OCI-LY3 (cell line): ENCODE measurements around the gene HYAL1.

Experiments used
- H2AFZ ChIP-seq: fragments of 200-600, 300-600 bp; shearing (Covaris generic); 2 replicates; pipeline ENCODE4 v1.6.0; 2014; ENCODE audit warnings: antibody characterized with exemption, low read depth, low read length
- H3K27ac ChIP-seq: fragments of 200-600, 300-600 bp; sonication (generic); 2 replicates; pipeline ENCODE4 v1.5.1; 2014; ENCODE audit warnings: mild to moderate bottlenecking, low read length, moderate library complexity, mixed read lengths
- H3K27me3 ChIP-seq: fragments of 200-600, 300-600 bp; sonication (generic); 2 replicates; pipeline ENCODE4 v1.6.1; 2014; ENCODE audit warnings: low read depth, low read length, mixed read lengths
- H3K36me3 ChIP-seq: fragments of 200-600, 300-600 bp; sonication (generic); replicated peaks from 2 replicates; pipeline ENCODE3; 2014; ENCODE audit warnings: low read depth, low read length, mixed read lengths
- H3K4me1 ChIP-seq: fragments of 300-600, 200-600 bp; sonication (generic); 2 replicates; pipeline ENCODE4 v1.6.1; 2014; ENCODE audit warnings: low read length, mixed read lengths
- H3K4me2 ChIP-seq: fragments of 200-600, 300-600 bp; sonication (generic); 2 replicates; pipeline ENCODE4 v1.6.1; 2014; ENCODE audit warnings: low read length, mixed read lengths
- H3K4me3 ChIP-seq: fragments of 300-600, 200-600 bp; sonication (generic); 2 replicates; pipeline ENCODE4 v1.5.1; 2014; ENCODE audit warnings: antibody characterized with exemption, mild to moderate bottlenecking, low read length, moderate library complexity
- H3K79me2 ChIP-seq: fragments of 300-600, 200-600 bp; shearing (Covaris generic); 2 replicates; pipeline ENCODE4 v1.6.1; 2014; ENCODE audit warnings: mild to moderate bottlenecking, low read length, mixed read lengths
- H3K9ac ChIP-seq: fragments of 300-600, 200-600 bp; shearing (Covaris generic); 2 replicates; pipeline ENCODE4 v1.6.0; 2014; ENCODE audit warnings: mild to moderate bottlenecking, low read length, moderate library complexity
- H3K9me3 ChIP-seq: fragments of 200-600, 300-600 bp; shearing (Covaris generic); 2 replicates; pipeline ENCODE4 v1.6.1; 2014; ENCODE audit warnings: low read length, mixed read lengths; ENCODE audit not compliant: insufficient read depth
- H4K20me1 ChIP-seq: fragments of 200-600, 300-600 bp; sonication (generic); 2 replicates; pipeline ENCODE4 v1.6.1; 2016; ENCODE audit warnings: low read length, mixed read lengths; ENCODE audit not compliant: insufficient read depth
- EZH2phosphoT487 ChIP-seq: fragments of 200-600 bp; shearing (Covaris generic); IDR thresholded peaks from 2 replicates; pipeline ENCODE4 v1.6.1; 2018; ENCODE audit warnings: antibody characterized with exemption, mixed run types, low read depth
- TF ChIP-seq, protein P1 (sequence below): fragments of 200-600, 300-600 bp; sonication (generic); IDR thresholded peaks from 2 replicates; pipeline ENCODE4 v1.5.1; 2014; ENCODE audit warnings: antibody characterized with exemption, low read length, low read depth

HYAL1 gene

DNA sequence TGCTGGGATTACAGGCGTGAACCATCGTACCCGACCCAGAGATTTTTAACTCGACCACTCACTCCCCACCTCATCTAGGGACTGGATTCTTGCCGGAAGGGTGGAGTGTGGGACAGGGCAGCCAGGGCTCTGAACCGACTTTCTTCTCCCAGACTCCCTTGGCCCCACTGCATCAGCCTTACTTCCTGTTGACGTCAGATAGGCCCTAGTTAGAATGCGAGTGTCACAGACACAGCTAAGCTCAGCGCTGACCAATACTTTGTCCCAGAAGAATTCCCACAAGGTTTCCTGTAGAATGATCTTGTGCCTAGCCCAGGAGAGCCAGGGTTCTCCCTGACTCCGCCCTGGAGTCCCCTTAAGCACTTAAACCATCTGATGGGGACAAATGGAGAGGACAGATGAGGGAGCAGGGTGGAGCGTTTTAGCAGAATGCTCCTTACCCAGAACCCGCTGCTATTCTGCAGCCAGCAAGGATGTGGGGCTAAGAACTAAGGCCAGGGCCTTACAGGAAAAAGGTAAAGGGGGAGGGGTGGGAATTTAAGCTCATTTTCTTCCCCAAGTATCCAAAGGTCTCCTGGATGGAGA lies 30.5 kb upstream of the HYAL1 start:
- Histone ChIP-seq H3K4me3 (no peak overlapping the region), H3K4me1 (peaks cover 18% of the 10 kb centered on the region), H3K4me2 (no peak overlapping the region), H4K20me1 (peaks cover 15% of the 10 kb centered on the region), H3K79me2 (peaks cover 71% of the 10 kb centered on the region), H2AFZ (no peak overlapping the region), H3K27me3 (no peaks in the 10 kb centered on the region), H3K9ac (no peak overlapping the region), H3K9me3 (no peaks in the 10 kb centered on the region), H3K36me3 (peaks cover 53% of the 10 kb centered on the region), H3K27ac (no peak overlapping the region)
- TF ChIP-seq, protein P1, sequence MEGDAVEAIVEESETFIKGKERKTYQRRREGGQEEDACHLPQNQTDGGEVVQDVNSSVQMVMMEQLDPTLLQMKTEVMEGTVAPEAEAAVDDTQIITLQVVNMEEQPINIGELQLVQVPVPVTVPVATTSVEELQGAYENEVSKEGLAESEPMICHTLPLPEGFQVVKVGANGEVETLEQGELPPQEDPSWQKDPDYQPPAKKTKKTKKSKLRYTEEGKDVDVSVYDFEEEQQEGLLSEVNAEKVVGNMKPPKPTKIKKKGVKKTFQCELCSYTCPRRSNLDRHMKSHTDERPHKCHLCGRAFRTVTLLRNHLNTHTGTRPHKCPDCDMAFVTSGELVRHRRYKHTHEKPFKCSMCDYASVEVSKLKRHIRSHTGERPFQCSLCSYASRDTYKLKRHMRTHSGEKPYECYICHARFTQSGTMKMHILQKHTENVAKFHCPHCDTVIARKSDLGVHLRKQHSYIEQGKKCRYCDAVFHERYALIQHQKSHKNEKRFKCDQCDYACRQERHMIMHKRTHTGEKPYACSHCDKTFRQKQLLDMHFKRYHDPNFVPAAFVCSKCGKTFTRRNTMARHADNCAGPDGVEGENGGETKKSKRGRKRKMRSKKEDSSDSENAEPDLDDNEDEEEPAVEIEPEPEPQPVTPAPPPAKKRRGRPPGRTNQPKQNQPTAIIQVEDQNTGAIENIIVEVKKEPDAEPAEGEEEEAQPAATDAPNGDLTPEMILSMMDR = no peak
- no peak for TF ChIP-seq EZH2phosphoT487

GRCh38 chr3:50331364-50331907 lies 28.1 kb upstream of the HYAL1 start:
- Histone ChIP-seq H4K20me1 (peaks cover 15% of the 10 kb centered on the region), H3K4me1 (peaks cover 25% of the 10 kb centered on the region), H3K27ac (no peak overlapping the region), H3K27me3 (no peaks in the 10 kb centered on the region), H3K4me3 (no peak overlapping the region), H2AFZ (no peak overlapping the region), H3K4me2 (no peak overlapping the region), H3K9ac (no peak overlapping the region), H3K36me3 (peaks cover 51% of the 10 kb centered on the region), H3K79me2 (peaks cover 68% of the 10 kb centered on the region), H3K9me3 (no peaks in the 10 kb centered on the region)
- no peak for TF ChIP-seq EZH2phosphoT487
- TF ChIP-seq, protein P1 = no peak

DNA sequence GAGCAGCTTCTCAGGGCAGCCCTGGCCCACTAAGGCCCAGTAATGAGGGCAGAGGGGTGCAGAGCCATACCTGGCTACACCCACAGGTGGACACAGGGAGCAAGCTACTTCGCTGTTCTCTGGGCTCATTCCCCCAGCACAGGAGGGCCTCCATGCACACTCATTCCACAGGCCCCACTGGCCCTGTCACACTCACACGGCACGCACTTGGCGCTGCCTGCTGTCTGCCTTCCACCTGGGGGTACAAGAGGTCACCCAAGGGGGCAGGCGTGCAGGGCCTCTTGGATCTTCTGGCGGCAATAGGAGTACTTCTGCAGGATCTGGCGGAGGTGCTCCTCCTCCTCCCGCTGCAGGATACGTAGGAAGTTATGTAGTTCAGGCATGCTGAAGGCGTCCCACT lies 27.0 kb upstream of the HYAL1 start:
- peaks cover 45% of the 10 kb centered on the region for H3K36me3 ChIP-seq

DNA sequence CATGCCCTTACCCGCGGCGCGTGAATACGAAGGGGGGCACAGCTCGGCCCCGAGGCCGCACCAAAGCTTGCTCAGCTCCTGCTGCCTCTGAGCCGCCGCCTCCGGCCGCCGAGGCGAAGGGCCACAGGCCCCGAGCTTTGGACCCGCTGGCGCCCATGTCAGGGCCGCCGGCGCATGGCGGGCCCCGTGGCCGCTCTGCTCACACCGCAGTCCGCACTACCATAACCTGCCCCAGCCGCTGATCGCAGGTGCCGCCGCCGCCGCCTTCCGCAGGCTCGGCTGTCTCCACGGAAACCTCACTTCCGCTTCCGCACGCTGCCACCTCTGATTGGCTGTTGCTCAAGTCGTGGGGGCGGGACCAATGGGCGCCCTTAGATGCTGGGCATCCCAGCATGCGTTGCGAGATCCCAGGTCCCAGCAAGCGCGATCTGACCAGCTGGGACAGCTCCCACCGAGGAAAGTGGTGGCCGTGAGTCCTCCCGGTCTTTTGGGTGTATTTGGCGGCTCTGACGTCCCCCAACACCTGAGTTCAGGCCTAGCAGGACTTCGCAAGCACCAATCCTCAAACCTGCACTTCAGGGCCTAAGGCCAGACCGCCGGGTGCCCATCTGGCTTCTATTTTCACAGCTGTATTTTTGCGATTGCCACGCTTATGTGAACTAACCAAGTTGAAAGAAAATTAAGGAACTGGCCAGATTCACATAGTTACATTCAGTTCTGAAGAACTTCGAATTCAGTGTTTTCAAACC lies 24.7 kb upstream of the HYAL1 start, which contains the start of gene TUSC2:
Gene TUSC2 (minus strand): TSS at position 281 of the 749 bp plus-strand sequence. CDS start 124 bp downstream, at position 157.
- Histone ChIP-seq H3K27ac (peak within 1 kb of the TSS; percentile 22), H3K4me2 (peak within 1 kb of the TSS; percentile 93), H3K9me3 (no peaks in the 10 kb centered on the region), H2AFZ (no peak within 1 kb of the TSS), H4K20me1 (peaks cover 2% of the 10 kb centered on the region; the same call in 1 of the 2 replicates), H3K79me2 (peaks cover 39% of the 10 kb centered on the region), H3K27me3 (no peaks in the 10 kb centered on the region), H3K9ac (peak within 1 kb of the TSS; percentile 81), H3K36me3 (peaks cover 38% of the 10 kb centered on the region), H3K4me1 (peaks cover 14% of the 10 kb centered on the region), H3K4me3 (peak within 1 kb of the TSS; percentile 91)
- TF ChIP-seq, protein P1 = no peak
- TF ChIP-seq EZH2phosphoT487 = no peak

More for the DNA sequence above, 27.0 kb upstream of the HYAL1 start:
- Histone ChIP-seq H3K27ac (no peak overlapping the region), H2AFZ (no peak overlapping the region), H3K79me2 (peaks cover 61% of the 10 kb centered on the region), H3K27me3 (no peaks in the 10 kb centered on the region), H4K20me1 (peaks cover 15% of the 10 kb centered on the region), H3K4me2 (no peak overlapping the region), H3K4me1 (peaks cover 16% of the 10 kb centered on the region), H3K4me3 (no peak overlapping the region), H3K9me3 (no peaks in the 10 kb centered on the region), H3K9ac (no peak overlapping the region)
- TF ChIP-seq, protein P1 = no peak
- TF ChIP-seq EZH2phosphoT487 = no peak
